Right lobe of liver (tissue), 4 donors: Measurements from ENCODE around the gene POP4.

Source experiments
- POLR2A ChIP-seq: fragments of 450-650 bp; IDR thresholded peaks from one replicate; pipeline ENCODE4 v1.6.1; 2017; ENCODE audit warnings: antibody characterized with exemption, mild to moderate bottlenecking
- TF ChIP-seq, protein P1 (sequence below), 4 donors: fragments of 200-600 bp in 3 of 4; fragments of 450-650 bp in 1 of 4; IDR thresholded peaks; one replicate each; pipeline versions ENCODE4 v1.5.1 to v1.8.0; 2016 to 2022; ENCODE audit warnings: antibody characterized with exemption in 4 of 4, mild to moderate bottlenecking in 2 of 4
- donor health status: DM: no; HTN: no; CAD: no.
- donor health status: DM: no; HTN: no; CAD: no.
- donor health status: DM: no; HTN: yes; CAD: no.

GRCh38 chr19:29618871-29619270 lies 12.8 kb downstream of the POP4 start:
- TF ChIP-seq, protein P1, sequence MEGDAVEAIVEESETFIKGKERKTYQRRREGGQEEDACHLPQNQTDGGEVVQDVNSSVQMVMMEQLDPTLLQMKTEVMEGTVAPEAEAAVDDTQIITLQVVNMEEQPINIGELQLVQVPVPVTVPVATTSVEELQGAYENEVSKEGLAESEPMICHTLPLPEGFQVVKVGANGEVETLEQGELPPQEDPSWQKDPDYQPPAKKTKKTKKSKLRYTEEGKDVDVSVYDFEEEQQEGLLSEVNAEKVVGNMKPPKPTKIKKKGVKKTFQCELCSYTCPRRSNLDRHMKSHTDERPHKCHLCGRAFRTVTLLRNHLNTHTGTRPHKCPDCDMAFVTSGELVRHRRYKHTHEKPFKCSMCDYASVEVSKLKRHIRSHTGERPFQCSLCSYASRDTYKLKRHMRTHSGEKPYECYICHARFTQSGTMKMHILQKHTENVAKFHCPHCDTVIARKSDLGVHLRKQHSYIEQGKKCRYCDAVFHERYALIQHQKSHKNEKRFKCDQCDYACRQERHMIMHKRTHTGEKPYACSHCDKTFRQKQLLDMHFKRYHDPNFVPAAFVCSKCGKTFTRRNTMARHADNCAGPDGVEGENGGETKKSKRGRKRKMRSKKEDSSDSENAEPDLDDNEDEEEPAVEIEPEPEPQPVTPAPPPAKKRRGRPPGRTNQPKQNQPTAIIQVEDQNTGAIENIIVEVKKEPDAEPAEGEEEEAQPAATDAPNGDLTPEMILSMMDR (IDR thresholded peaks at IDR 0.05): no peak
- no peak for TF ChIP-seq POLR2A
